ENCODE results near the gene SUN1. TPM values are rescaled to one million over a fixed set of nuclear protein-coding genes. Genes with fewer than 3 reads are reported as not detected.
"Not testable (repeated sequence)": the region's sequence is repeated elsewhere in the genome, so short reads cannot be mapped to it uniquely, and the experiment has no call there.

SUN1 gene
- total RNA-seq, 1 experiment from 2014 or later, result 39.6 TPM

DNA sequence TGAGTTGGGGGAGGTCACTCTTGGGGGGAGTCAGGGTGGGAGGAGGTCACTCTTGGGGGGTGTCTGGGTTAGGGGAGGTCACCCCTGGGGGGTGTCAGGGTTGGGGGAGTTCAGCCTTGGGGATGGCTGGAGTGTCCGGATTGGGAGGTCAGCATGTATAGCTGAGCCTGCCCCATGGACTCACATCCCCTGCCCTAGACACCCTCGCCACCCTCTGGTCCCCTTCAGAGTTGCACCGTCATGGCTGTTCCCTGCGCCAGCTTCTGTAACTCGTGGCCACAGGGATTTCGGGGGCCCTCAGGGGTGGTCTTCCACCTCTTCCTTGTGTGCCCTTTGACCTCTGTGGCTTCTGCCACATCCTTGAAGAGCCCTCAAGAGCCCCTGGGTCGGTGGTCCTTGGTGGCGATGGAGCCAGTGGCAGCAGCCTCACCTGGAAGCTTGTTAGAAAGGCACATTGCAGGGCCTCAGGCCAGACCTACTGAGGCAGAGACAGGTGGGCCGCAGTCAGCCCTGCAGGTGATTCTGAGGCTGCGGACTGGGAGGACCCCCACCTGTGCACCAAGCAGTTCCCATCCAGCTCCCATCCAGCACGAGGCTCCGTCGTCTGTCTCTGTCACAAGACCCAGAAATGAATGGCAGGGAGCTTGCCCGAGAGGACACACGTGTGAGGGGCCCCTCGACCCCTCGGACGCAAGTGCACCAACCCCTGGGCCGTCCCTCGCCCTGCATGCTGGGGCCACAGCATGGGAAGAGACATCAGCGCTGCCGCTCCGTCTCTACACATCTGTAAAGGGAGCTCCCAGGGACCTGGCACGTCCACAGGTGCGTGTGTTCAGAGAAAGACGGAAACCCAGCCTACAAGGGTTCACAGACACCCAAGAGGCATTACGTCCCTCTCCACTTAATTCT is 44.7 kb upstream of the SUN1 start:
- no peak for DNase-seq
- no peak overlapping the region for H3K27ac ChIP-seq (ENCODE audit: low read length)
- H4K20me1 ChIP-seq (ENCODE audit: insufficient read depth, low read depth, low read length), result no peaks in the 10 kb centered on the region
- H3K27me3 ChIP-seq (ENCODE audit: low read length), result no peaks in the 10 kb centered on the region
- no peaks in the 10 kb centered on the region for H3K4me1 ChIP-seq (ENCODE audit: low read length)
- H3K4me2 ChIP-seq (ENCODE audit: low read depth, low read length, poor library complexity, severe bottlenecking), result no peak overlapping the region
- H2AFZ ChIP-seq (ENCODE audit: low read length), result no peak overlapping the region
- peaks cover 32% of the 10 kb centered on the region for H3K36me3 ChIP-seq (ENCODE audit: insufficient read depth, low read length)
- no peaks in the 10 kb centered on the region for H3K9me2 ChIP-seq (replicated peaks; ENCODE audit: insufficient read depth, low read length)
- H3K4me3 ChIP-seq (ENCODE audit: low read length), result no peak overlapping the region
- no peaks in the 10 kb centered on the region for H3K9me3 ChIP-seq (ENCODE audit: low read length)
- no peaks in the 10 kb centered on the region for H3K79me2 ChIP-seq (ENCODE audit: low read length)
- no peak overlapping the region for H3K9ac ChIP-seq (ENCODE audit: low read length)

DNA sequence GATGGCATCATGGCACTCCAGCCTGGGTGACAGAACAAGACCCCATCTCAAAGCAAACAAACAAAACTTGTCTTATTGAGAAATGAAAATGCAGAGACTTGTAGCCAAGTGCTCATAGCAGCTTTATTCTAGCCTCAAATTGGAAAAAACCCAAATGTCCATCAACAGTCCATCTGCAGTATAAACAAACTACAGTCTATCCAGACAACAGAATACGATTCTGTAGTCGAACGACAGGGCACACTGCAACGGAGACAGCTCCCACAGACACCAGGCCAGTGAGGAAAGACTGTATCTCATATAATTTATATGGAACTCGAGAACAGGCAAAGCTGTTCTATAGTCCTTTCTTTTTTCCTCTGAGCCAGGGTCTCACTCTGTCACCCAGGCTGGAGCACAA is 40.8 kb upstream of the SUN1 start:
- H4K20me1 ChIP-seq (ENCODE audit: insufficient read depth, low read depth, low read length), result no peaks in the 10 kb centered on the region
- no peak overlapping the region for H3K4me3 ChIP-seq (ENCODE audit: low read length)
- H3K36me3 ChIP-seq (ENCODE audit: insufficient read depth, low read length), result peaks cover 25% of the 10 kb centered on the region
- H3K9ac ChIP-seq (ENCODE audit: low read length), result no peak overlapping the region
- H3K9me2 ChIP-seq (replicated peaks; ENCODE audit: insufficient read depth, low read length), result no peaks in the 10 kb centered on the region
- H3K4me2 ChIP-seq (ENCODE audit: low read depth, low read length, poor library complexity, severe bottlenecking), result no peak overlapping the region
- no peak for DNase-seq
- no peaks in the 10 kb centered on the region for H3K27me3 ChIP-seq (ENCODE audit: low read length)
- no peaks in the 10 kb centered on the region for H3K79me2 ChIP-seq (ENCODE audit: low read length)
- H3K27ac ChIP-seq (ENCODE audit: low read length), result no peak overlapping the region
- H3K4me1 ChIP-seq (ENCODE audit: low read length), result no peaks in the 10 kb centered on the region
- no peaks in the 10 kb centered on the region for H3K9me3 ChIP-seq (ENCODE audit: low read length)
- no peak overlapping the region for H2AFZ ChIP-seq (ENCODE audit: low read length)

DNA sequence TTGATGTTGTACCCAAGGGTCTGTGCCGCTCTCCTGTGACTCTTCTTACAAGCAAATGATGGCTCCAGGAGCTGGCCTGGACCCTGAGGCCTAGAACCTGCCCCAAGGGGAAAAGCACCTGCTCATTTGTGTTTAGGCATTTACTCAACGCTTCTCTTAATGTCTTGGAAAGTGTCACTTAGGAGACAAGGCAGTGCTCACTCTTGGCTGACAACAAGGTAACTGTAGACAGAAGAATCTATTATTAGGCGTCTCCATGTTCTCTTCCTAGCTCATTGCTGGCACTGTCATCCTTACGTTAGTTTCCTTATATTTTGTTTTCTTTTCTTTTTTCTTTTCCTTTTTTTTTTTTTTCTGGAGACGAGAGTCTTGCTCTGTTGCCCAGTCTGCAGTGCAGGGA is 38.1 kb upstream of the SUN1 start:
- Histone ChIP-seq H3K27ac (ENCODE audit: low read length) (no peak overlapping the region), H3K4me3 (ENCODE audit: low read length) (no peak overlapping the region), H3K79me2 (ENCODE audit: low read length) (no peaks in the 10 kb centered on the region), H3K27me3 (ENCODE audit: low read length) (no peaks in the 10 kb centered on the region), H2AFZ (ENCODE audit: low read length) (no peak overlapping the region), H3K9ac (ENCODE audit: low read length) (no peak overlapping the region), H3K36me3 (ENCODE audit: insufficient read depth, low read length) (peaks cover 5% of the 10 kb centered on the region; the same call in 1 of the 2 replicates), H3K9me3 (ENCODE audit: low read length) (no peaks in the 10 kb centered on the region), H3K4me2 (ENCODE audit: low read depth, low read length, poor library complexity, severe bottlenecking) (no peak overlapping the region), H3K4me1 (ENCODE audit: low read length) (no peaks in the 10 kb centered on the region), H3K9me2 (replicated peaks; ENCODE audit: insufficient read depth, low read length) (no peaks in the 10 kb centered on the region), H4K20me1 (ENCODE audit: insufficient read depth, low read depth, low read length) (no peaks in the 10 kb centered on the region)
- DNase-seq, result no peak

GRCh38 chr7:794671-795329 is 37.5 kb upstream of the SUN1 start:
- no peak for DNase-seq
- Histone ChIP-seq H3K9me2 (replicated peaks; ENCODE audit: insufficient read depth, low read length) (no peaks in the 10 kb centered on the region), H3K9ac (ENCODE audit: low read length) (no peak overlapping the region), H2AFZ (ENCODE audit: low read length) (no peak overlapping the region), H3K4me1 (ENCODE audit: low read length) (no peaks in the 10 kb centered on the region), H3K9me3 (ENCODE audit: low read length) (no peaks in the 10 kb centered on the region), H4K20me1 (ENCODE audit: insufficient read depth, low read depth, low read length) (no peaks in the 10 kb centered on the region), H3K27me3 (ENCODE audit: low read length) (no peaks in the 10 kb centered on the region), H3K4me2 (ENCODE audit: low read depth, low read length, poor library complexity, severe bottlenecking) (no peak overlapping the region), H3K4me3 (ENCODE audit: low read length) (no peak overlapping the region), H3K79me2 (ENCODE audit: low read length) (no peaks in the 10 kb centered on the region), H3K36me3 (ENCODE audit: insufficient read depth, low read length) (no peaks in the 10 kb centered on the region), H3K27ac (ENCODE audit: low read length) (no peak overlapping the region)

DNA sequence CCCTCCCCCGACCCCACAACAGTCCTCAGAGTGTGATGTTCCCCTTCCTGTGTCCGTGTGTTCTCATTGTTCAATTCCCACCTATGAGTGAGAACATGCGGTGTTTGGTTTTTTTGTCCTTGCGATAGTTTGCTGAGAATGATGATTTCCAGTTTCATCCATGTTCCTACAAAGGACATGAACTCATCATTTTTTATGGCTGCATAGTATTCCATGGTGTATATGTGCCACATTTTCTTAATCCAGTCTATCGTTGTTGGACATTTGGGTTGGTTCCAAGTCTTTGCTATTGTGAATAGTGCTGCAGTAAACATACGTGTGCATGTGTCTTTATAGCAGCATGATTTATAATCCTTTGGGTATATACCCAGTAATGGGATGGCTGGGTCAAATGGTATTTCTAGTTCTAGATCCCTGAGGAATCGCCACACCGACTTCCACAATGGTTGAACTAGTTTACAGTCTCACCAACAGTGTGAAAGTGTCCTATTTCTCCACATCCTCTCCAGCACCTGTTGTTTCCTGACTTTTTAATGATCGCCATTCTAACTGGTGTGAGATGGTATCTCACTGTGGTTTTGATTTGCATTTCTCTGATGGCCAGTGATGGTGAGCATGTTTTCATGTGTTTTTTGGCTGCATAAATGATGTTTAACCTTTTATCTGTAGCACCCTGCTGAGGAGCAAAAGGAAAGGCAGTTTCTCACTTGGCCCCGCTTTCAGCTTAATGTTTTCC is 35.7 kb upstream of the SUN1 start:
- H3K79me2 ChIP-seq (ENCODE audit: low read length); H3K9me2 ChIP-seq (replicated peaks; ENCODE audit: insufficient read depth, low read length); H2AFZ ChIP-seq (ENCODE audit: low read length); H3K36me3 ChIP-seq (ENCODE audit: insufficient read depth, low read length); DNase-seq; H3K27ac ChIP-seq (ENCODE audit: low read length); H3K9ac ChIP-seq (ENCODE audit: low read length); H3K4me1 ChIP-seq (ENCODE audit: low read length); H3K27me3 ChIP-seq (ENCODE audit: low read length); H4K20me1 ChIP-seq (ENCODE audit: insufficient read depth, low read depth, low read length); H3K4me3 ChIP-seq (ENCODE audit: low read length); H3K4me2 ChIP-seq (ENCODE audit: low read depth, low read length, poor library complexity, severe bottlenecking); H3K9me3 ChIP-seq (ENCODE audit: low read length): not testable (repeated sequence)

DNA sequence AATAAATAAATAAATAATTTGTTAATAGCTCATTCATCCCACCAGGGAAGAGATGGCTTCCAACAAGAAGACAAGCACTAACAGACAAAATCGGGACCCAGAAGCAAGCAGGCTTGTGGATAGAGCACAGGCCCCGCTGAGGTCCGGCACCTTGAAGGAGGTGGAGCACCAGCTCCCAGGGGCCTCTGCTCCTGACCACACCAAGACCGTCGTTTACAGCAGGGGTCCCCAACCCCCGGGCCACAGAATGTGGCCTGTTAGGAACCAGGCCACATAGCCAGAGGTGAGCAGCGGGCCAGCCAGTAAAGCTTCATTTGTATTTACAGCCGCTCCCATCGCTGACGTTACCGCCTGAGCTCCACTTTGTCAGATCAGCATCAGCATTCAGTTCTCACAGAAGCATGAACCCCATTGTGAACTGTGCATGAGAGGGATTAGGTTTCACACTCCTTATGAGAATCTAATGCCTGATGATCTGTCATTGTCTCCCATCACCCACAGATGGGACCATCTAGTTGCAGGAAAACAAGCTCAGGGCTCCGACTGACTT is 33.3 kb upstream of the SUN1 start:
- no peaks in the 10 kb centered on the region for H4K20me1 ChIP-seq (ENCODE audit: insufficient read depth, low read depth, low read length)
- no peak overlapping the region for H3K4me2 ChIP-seq (ENCODE audit: low read depth, low read length, poor library complexity, severe bottlenecking)
- no peak overlapping the region for H3K9ac ChIP-seq (ENCODE audit: low read length)
- H3K9me3 ChIP-seq (ENCODE audit: low read length), result no peaks in the 10 kb centered on the region
- no peaks in the 10 kb centered on the region for H3K27me3 ChIP-seq (ENCODE audit: low read length)
- no peak for DNase-seq
- no peaks in the 10 kb centered on the region for H3K79me2 ChIP-seq (ENCODE audit: low read length)
- H3K4me1 ChIP-seq (ENCODE audit: low read length), result no peaks in the 10 kb centered on the region
- no peaks in the 10 kb centered on the region for H3K9me2 ChIP-seq (replicated peaks; ENCODE audit: insufficient read depth, low read length)
- H3K27ac ChIP-seq (ENCODE audit: low read length), result no peak overlapping the region
- no peak overlapping the region for H3K4me3 ChIP-seq (ENCODE audit: low read length)
- H3K36me3 ChIP-seq (ENCODE audit: insufficient read depth, low read length), result no peaks in the 10 kb centered on the region
- H2AFZ ChIP-seq (ENCODE audit: low read length), result no peak overlapping the region

- Histone ChIP-seq H3K27ac (ENCODE audit: low read length) (no peak overlapping the region), H3K4me2 (ENCODE audit: low read depth, low read length, poor library complexity, severe bottlenecking) (no peak overlapping the region), H3K4me3 (ENCODE audit: low read length) (no peak overlapping the region), H4K20me1 (ENCODE audit: insufficient read depth, low read depth, low read length) (no peaks in the 10 kb centered on the region), H2AFZ (ENCODE audit: low read length) (no peak overlapping the region), H3K9me2 (replicated peaks; ENCODE audit: insufficient read depth, low read length) (no peaks in the 10 kb centered on the region), H3K27me3 (ENCODE audit: low read length) (no peaks in the 10 kb centered on the region), H3K9me3 (ENCODE audit: low read length) (no peaks in the 10 kb centered on the region), H3K36me3 (ENCODE audit: insufficient read depth, low read length) (no peaks in the 10 kb centered on the region), H3K4me1 (ENCODE audit: low read length) (no peaks in the 10 kb centered on the region), H3K79me2 (ENCODE audit: low read length) (no peaks in the 10 kb centered on the region), H3K9ac (ENCODE audit: low read length) (no peak overlapping the region)
- DNase-seq, result no peak
Observed at GRCh38 chr7:800692-801091, 31.6 kb upstream of the SUN1 start.

- H3K4me2 ChIP-seq (ENCODE audit: low read depth, low read length, poor library complexity, severe bottlenecking); H3K9me3 ChIP-seq (ENCODE audit: low read length); H3K36me3 ChIP-seq (ENCODE audit: insufficient read depth, low read length); H3K27ac ChIP-seq (ENCODE audit: low read length); H3K79me2 ChIP-seq (ENCODE audit: low read length); H2AFZ ChIP-seq (ENCODE audit: low read length); H3K9ac ChIP-seq (ENCODE audit: low read length); H4K20me1 ChIP-seq (ENCODE audit: insufficient read depth, low read depth, low read length); H3K9me2 ChIP-seq (replicated peaks; ENCODE audit: insufficient read depth, low read length); DNase-seq; H3K4me3 ChIP-seq (ENCODE audit: low read length); H3K4me1 ChIP-seq (ENCODE audit: low read length); H3K27me3 ChIP-seq (ENCODE audit: low read length): not testable (repeated sequence)
Observed at GRCh38 chr7:801351-801750, 30.9 kb upstream of the SUN1 start.
